SK-N-MC (cell line): ENCODE results near the gene PDZRN3.

Source experiments
- EZH2 ChIP-seq: fragments of 200-600 bp; sonication (generic); IDR thresholded peaks from one replicate; pipeline ENCODE4 v1.6.1; 2017; ENCODE audit warnings: antibody characterized with exemption
- POLR2AphosphoS5 ChIP-seq: IDR thresholded peaks from 2 replicates; pipeline ENCODE4 v1.6.1; 2012; ENCODE audit warnings: mild to moderate bottlenecking, low read depth, low read length, borderline replicate concordance

DNA sequence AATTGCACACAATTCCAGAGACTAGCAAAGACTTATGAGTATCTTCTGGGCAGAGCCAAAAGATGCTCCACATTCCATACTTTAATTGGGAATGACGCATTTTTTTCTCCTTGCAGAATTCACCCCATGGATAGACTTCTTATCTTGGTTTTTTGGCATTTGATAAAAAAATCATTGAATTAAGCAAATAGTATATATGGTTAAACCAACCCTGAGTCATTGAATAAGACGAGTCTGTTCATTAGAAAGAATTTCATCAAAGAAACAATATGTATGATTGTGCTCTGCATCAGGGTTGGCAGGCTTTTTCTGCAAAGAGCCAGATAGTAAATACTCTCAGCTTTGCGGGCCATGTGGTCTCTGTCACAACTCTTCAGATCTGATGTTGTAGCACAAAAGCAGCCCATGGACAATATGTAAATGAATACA, 9.2 kb upstream of the PDZRN3 start:
- TF ChIP-seq EZH2 (no peak), POLR2AphosphoS5 (no peak)
